ENCODE results near the gene KRTAP4-2. TPM values are rescaled to one million over a fixed set of nuclear protein-coding genes. Genes with fewer than 3 reads are reported as not detected.
"Not testable (repeated sequence)": the region's sequence is repeated elsewhere in the genome, so short reads cannot be mapped to it uniquely, and the experiment has no call there.

KRTAP4-2 gene
- total RNA-seq (not detected), polyA plus RNA-seq (not detected)

- no peak within 1 kb of the TSS for H3K27ac ChIP-seq (ENCODE audit: low read depth)
- WGBS = 88% methylated on average over 7 of the region's 7 CpGs
- H3K4me3 ChIP-seq (ENCODE audit: low read depth, low read length) = no peak within 1 kb of the TSS
- no peaks in the 10 kb centered on the region for H3K4me1 ChIP-seq (ENCODE audit: insufficient read depth)
- no peak for DNase-seq (ENCODE audit: extremely low spot score)
- H3K36me3 ChIP-seq (ENCODE audit: insufficient read depth) = no peaks in the 10 kb centered on the region
Measured at GRCh38 chr17:41177727-41178271, at the start of gene KRTAP4-2. KRTAP4-2 (minus strand) TSS chr17:41178221; CDS start chr17:41178164, 57 bp downstream.

GRCh38 chr17:41226598-41227095 is 48.6 kb upstream of the KRTAP4-2 start, which contains the start of gene KRTAP9-2:
KRTAP9-2 (plus strand) TSS chr17:41226648; CDS start chr17:41226655, 7 bp downstream.
- 81% methylated on average over 3 of the region's 4 CpGs for WGBS
- DNase-seq (ENCODE audit: extremely low spot score); H3K36me3 ChIP-seq (ENCODE audit: insufficient read depth); H3K4me1 ChIP-seq (ENCODE audit: insufficient read depth); H3K27ac ChIP-seq (ENCODE audit: low read depth); H3K4me3 ChIP-seq (ENCODE audit: low read depth, low read length): not testable (repeated sequence)

- no peak for DNase-seq (ENCODE audit: extremely low spot score)
- no peaks in the 10 kb centered on the region for H3K36me3 ChIP-seq (ENCODE audit: insufficient read depth)
- H3K4me3 ChIP-seq (ENCODE audit: low read depth, low read length) = no peak overlapping the region
- no peak overlapping the region for H3K27ac ChIP-seq (ENCODE audit: low read depth)
- 91% methylated on average over 6 of the region's 6 CpGs for WGBS
- H3K4me1 ChIP-seq (ENCODE audit: insufficient read depth) = no peaks in the 10 kb centered on the region
Measured at GRCh38 chr17:41226051-41226450, 48.0 kb upstream of the KRTAP4-2 start.

GRCh38 chr17:41223821-41224220 is 45.8 kb upstream of the KRTAP4-2 start:
- no peak overlapping the region for H3K4me3 ChIP-seq (ENCODE audit: low read depth, low read length)
- WGBS = 48% methylated on average over 2 of the region's 2 CpGs
- H3K36me3 ChIP-seq (ENCODE audit: insufficient read depth) = no peaks in the 10 kb centered on the region
- H3K4me1 ChIP-seq (ENCODE audit: insufficient read depth) = no peaks in the 10 kb centered on the region
- no peak overlapping the region for H3K27ac ChIP-seq (ENCODE audit: low read depth)
- DNase-seq (ENCODE audit: extremely low spot score) = no peak

DNA sequence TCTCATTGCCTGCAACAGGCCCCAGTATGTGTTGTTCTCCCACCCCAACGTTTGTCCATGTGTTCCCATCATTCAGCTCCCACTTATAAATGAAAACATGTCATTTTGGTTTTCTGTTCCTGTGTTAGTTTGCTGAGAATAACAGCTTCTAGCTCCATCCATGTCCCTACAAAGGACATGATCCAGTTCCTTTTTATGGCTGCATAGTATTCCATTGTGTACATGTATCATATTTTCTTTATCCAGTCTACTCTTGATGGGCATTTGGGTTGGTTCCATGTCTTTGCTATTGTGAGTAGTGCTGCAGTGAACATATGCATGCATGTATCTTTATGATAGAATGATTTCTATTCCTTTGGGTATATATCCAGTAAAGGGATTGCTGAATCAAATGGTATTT is 37.7 kb upstream of the KRTAP4-2 start:
- Histone ChIP-seq H3K4me1 (ENCODE audit: insufficient read depth) (no peaks in the 10 kb centered on the region), H3K36me3 (ENCODE audit: insufficient read depth) (no peaks in the 10 kb centered on the region), H3K27ac (ENCODE audit: low read depth) (no peak overlapping the region), H3K4me3 (ENCODE audit: low read depth, low read length) (no peak overlapping the region)
- WGBS = 69% methylated on average over 1 of the region's 1 CpG
- DNase-seq (ENCODE audit: extremely low spot score) = no peak

- Histone ChIP-seq H3K27ac (ENCODE audit: low read depth) (no peak overlapping the region), H3K4me3 (ENCODE audit: low read depth, low read length) (no peak overlapping the region), H3K36me3 (ENCODE audit: insufficient read depth) (no peaks in the 10 kb centered on the region), H3K4me1 (ENCODE audit: insufficient read depth) (no peaks in the 10 kb centered on the region)
- DNase-seq (ENCODE audit: extremely low spot score) = no peak
- WGBS = 73% methylated on average over 7 of the region's 7 CpGs
Measured at GRCh38 chr17:41212524-41213169, 34.6 kb upstream of the KRTAP4-2 start.

DNA sequence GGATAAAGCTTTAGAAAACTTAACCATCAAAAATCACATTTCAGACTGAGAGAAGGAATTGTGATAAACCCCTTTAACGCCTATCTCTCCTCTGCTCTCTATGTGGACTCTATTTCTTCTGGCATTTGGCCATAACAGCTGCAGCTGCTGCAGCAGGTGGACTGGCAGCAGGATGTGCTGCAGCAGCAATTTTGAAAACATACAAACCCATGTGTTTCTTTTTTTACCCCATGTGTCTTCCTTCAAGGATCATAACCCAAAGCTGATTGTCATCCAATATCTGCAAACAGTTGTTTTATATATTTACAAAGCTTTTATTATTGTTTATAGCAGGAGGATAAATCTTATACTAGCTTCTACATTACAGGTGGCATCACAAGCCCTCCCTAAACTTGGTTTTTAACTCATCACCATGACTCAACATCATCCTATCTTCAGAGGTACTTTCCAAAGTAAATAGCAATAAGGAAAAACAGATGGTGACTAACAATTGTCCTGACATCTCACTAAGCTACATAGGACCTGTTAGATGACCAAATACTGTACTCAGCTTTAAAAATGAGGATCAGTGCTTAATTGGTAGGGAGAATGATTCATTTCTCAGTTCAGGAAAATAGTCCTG is 33.9 kb upstream of the KRTAP4-2 start:
- Histone ChIP-seq H3K27ac (ENCODE audit: low read depth) (no peak overlapping the region), H3K4me1 (ENCODE audit: insufficient read depth) (no peaks in the 10 kb centered on the region), H3K4me3 (ENCODE audit: low read depth, low read length) (no peak overlapping the region), H3K36me3 (ENCODE audit: insufficient read depth) (no peaks in the 10 kb centered on the region)
- no peak for DNase-seq (ENCODE audit: extremely low spot score)
- 16% methylated on average over 1 of the region's 1 CpG for WGBS

- no peaks in the 10 kb centered on the region for H3K4me1 ChIP-seq (ENCODE audit: insufficient read depth)
- H3K4me3 ChIP-seq (ENCODE audit: low read depth, low read length) = no peak overlapping the region
- WGBS = 59% methylated on average over 5 of the region's 5 CpGs
- no peaks in the 10 kb centered on the region for H3K36me3 ChIP-seq (ENCODE audit: insufficient read depth)
- H3K27ac ChIP-seq (ENCODE audit: low read depth) = no peak overlapping the region
- no peak for DNase-seq (ENCODE audit: extremely low spot score)
Measured at GRCh38 chr17:41199421-41200078, 21.5 kb upstream of the KRTAP4-2 start.

DNA sequence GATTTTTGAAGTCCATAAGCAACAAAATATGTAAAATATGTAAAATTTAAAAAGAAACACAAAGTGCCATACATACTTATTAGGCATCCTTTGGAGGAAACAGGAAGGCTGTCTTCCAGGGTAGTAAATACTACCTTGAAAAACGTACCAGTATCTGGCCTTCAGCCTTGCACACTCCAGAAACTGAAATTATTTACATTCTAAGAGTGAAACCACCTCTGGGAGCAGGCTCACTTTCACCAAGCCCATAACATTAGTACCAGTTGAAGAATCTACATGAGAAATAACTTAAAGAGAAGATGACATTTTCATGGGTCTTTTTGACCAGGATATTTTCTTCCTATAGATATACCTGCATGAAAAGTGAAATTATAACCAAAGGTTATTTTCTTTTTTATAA is 18.0 kb upstream of the KRTAP4-2 start:
- Histone ChIP-seq H3K4me3 (ENCODE audit: low read depth, low read length) (no peak overlapping the region), H3K36me3 (ENCODE audit: insufficient read depth) (no peaks in the 10 kb centered on the region), H3K27ac (ENCODE audit: low read depth) (no peak overlapping the region), H3K4me1 (ENCODE audit: insufficient read depth) (no peaks in the 10 kb centered on the region)
- 32% methylated on average over 1 of the region's 1 CpG for WGBS
- no peak for DNase-seq (ENCODE audit: extremely low spot score)

- WGBS = 90% methylated on average over 3 of the region's 3 CpGs
- H3K4me1 ChIP-seq (ENCODE audit: insufficient read depth) = no peaks in the 10 kb centered on the region
- H3K4me3 ChIP-seq (ENCODE audit: low read depth, low read length) = no peak overlapping the region
- no peak overlapping the region for H3K27ac ChIP-seq (ENCODE audit: low read depth)
- DNase-seq (ENCODE audit: extremely low spot score) = no peak
- H3K36me3 ChIP-seq (ENCODE audit: insufficient read depth) = no peaks in the 10 kb centered on the region
Measured at GRCh38 chr17:41190328-41190727, 12.3 kb upstream of the KRTAP4-2 start.

DNA sequence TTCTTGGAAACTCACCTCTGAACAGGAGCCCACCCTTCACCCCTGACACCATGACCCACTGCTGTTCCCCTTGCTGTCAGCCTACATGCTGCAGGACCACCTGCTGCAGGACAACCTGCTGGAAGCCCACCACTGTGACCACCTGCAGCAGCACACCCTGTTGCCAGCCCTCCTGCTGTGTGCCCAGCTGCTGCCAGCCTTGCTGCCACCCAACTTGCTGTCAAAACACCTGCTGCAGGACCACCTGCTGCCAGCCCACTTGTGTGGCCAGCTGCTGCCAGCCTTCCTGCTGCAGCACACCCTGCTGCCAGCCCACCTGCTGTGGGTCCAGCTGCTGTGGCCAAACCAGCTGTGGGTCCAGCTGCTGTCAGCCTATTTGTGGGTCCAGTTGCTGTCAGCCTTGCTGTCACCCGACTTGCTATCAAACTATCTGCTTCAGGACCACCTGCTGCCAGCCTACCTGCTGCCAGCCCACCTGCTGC is 11.9 kb upstream of the KRTAP4-2 start, which contains the start of gene KRTAP9-1:
KRTAP9-1 (plus strand) TSS at position 51 of the 482 bp plus-strand sequence; CDS start at position 51, 0 bp downstream.
- not testable (repeated sequence) for H3K36me3 ChIP-seq (ENCODE audit: insufficient read depth); DNase-seq (ENCODE audit: extremely low spot score); H3K4me1 ChIP-seq (ENCODE audit: insufficient read depth); H3K27ac ChIP-seq (ENCODE audit: low read depth); H3K4me3 ChIP-seq (ENCODE audit: low read depth, low read length)
- WGBS = 64% methylated on average over 1 of the region's 1 CpG

DNA sequence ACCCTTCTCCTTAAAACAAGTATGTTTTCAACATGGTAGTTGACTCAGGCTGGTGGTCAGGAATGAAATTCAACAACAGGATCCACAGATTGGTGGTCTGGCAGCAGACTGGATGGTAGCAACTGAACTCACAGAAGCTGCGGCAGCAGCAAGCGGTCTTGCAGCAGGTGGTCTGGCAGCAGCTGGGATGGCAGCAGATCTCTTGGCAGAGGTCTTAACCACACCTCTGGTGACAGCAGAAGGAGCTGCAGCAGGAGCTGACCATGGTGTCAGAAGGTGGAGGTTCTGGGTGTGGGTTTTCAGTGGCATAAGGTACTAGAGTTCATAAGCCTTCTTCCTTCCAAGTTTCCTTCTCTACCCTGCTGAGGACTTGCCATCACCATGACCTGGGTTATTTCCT is 8.9 kb upstream of the KRTAP4-2 start:
- H3K4me1 ChIP-seq (ENCODE audit: insufficient read depth) = no peaks in the 10 kb centered on the region
- no peaks in the 10 kb centered on the region for H3K36me3 ChIP-seq (ENCODE audit: insufficient read depth)
- WGBS = 81% methylated on average over 2 of the region's 2 CpGs
- no peak for DNase-seq (ENCODE audit: extremely low spot score)
- H3K4me3 ChIP-seq (ENCODE audit: low read depth, low read length) = no peak overlapping the region
- H3K27ac ChIP-seq (ENCODE audit: low read depth) = no peak overlapping the region

DNA sequence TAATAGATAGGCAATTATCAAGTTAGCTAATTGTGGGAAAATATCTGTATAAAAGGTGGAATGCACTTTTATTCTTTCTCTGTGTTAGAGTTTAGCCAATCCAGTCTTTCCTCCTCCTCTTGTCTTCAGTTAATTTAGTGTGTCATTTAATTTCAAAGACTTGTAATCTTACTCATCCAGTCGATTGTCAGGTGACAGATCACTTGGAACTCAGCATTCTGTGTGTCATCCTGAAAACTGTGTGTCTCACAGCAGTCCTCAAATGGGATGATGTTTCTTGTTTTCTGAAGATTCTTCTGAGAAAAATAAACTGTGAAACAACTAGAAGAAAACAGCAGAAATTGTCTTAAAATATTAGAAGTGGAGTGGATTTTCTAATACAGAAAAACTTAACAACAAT is 7.0 kb upstream of the KRTAP4-2 start:
- DNase-seq (ENCODE audit: extremely low spot score) = no peak
- 57% methylated on average over 1 of the region's 1 CpG for WGBS
- Histone ChIP-seq H3K36me3 (ENCODE audit: insufficient read depth) (no peaks in the 10 kb centered on the region), H3K4me3 (ENCODE audit: low read depth, low read length) (no peak overlapping the region), H3K4me1 (ENCODE audit: insufficient read depth) (no peaks in the 10 kb centered on the region), H3K27ac (ENCODE audit: low read depth) (no peak overlapping the region)
